HCT116 (cell line): ENCODE results near the gene MAP2K2. TPM values are rescaled to one million over a fixed set of nuclear protein-coding genes. Genes with fewer than 3 reads are reported as not detected.
A peak's percentile ranks its signal among the peaks of the same experiment; 100 is the strongest.

Experiments
- ATAC-seq: fragments of 200-7000 bp; cut with Tn5 transposase; 2 replicates; pipeline ENCODE4 v1.9.1; 2020; ENCODE audit warnings: mild to moderate bottlenecking, moderate library complexity
- BruUV-seq: library from RNA; stranded (reverse); fragments of 400-500 nt; replicated peaks from 2 replicates; lab custom pipeline; 2021; lab: Mats Ljungman, UMichigan
- CTCF ChIA-PET: fragments of 300-600 bp; sonication (Branson Sonifier 250); formaldehyde crosslinking; loops from one replicate; lab custom pipeline; 2021; ENCODE audit warnings: antibody characterized with exemption; lab: Charles Lee
- POLR2A ChIA-PET: fragments of 300-600, 350-600 bp; sonication (Branson Sonifier 250); formaldehyde crosslinking; loops from one replicate; lab custom pipeline; 2021; ENCODE audit warnings: antibody characterized with exemption; lab: Charles Lee
- RAD21 ChIA-PET, 2 experiments: fragments of 300-600 bp; sonication (Branson Sonifier 250); formaldehyde crosslinking; loops; one replicate each; lab custom pipeline; 2023; ENCODE audit warnings: low total read pairs in 2 of 2; ENCODE audit not compliant: uncharacterized antibody in 2 of 2, unreplicated experiment in 2 of 2, low non-redundant PET in 1 of 2; lab: Charles Lee
- DNase-seq: peaks from one replicate; pipeline ENCODE4 v3.0.0-alpha.2; 2010; ENCODE audit warnings: low read depth, low spot score
- H2AFZ ChIP-seq: fragments of 200-600 bp; shearing (Covaris generic), sonication (generic); 2 replicates; pipeline ENCODE4 v1.6.1; 2017; ENCODE audit warnings: low read depth, mixed run types, mixed read lengths, antibody characterized with exemption, low read length; ENCODE audit not compliant: poor library complexity, severe bottlenecking
- H3K27ac ChIP-seq: 2 replicates; pipeline ENCODE4 v1.5.1; 2012; ENCODE audit warnings: low read depth, low read length
- H3K27me3 ChIP-seq: fragments of 200-600 bp; sonication (generic); 2 replicates; pipeline ENCODE4 v1.6.1; 2016; ENCODE audit warnings: mixed run types, low read length, mixed read lengths; ENCODE audit not compliant: insufficient read depth
- H3K36me3 ChIP-seq, 2 experiments: fragments of 200-500 bp in 1 of 2; fragments of 200-600 bp in 1 of 2; sonication (Bioruptor generic) in 1 of 2; sonication (generic) in 1 of 2; 2 replicates each; pipeline versions ENCODE4 v1.5.1 to v1.6.1; 2014 to 2016; ENCODE audit warnings: low read length in 2 of 2, inconsistent platforms in 1 of 2, mixed read lengths in 1 of 2, mixed run types in 1 of 2; ENCODE audit not compliant: insufficient read depth in 2 of 2, control insufficient read depth in 1 of 2
- H3K4me1 ChIP-seq, 2 experiments: fragments of 200-600 bp in 1 of 2; sonication (generic) in 1 of 2; 2 replicates each; pipeline versions ENCODE4 v1.5.1 to v1.6.1; 2012 to 2017; ENCODE audit warnings: low read length in 2 of 2, inconsistent platforms in 1 of 2, mild to moderate bottlenecking in 1 of 2, mixed read lengths in 1 of 2, mixed run types in 1 of 2, moderate library complexity in 1 of 2; ENCODE audit not compliant: insufficient read depth in 2 of 2, control insufficient read depth in 1 of 2
- H3K4me2 ChIP-seq: fragments of 200-600 bp; sonication (generic); 2 replicates; pipeline ENCODE4 v1.6.1; 2017; ENCODE audit warnings: mixed run types, low read length, mixed read lengths
- H3K4me3 ChIP-seq, 2 experiments: fragments of 200-600 bp in 1 of 2; sonication (generic) in 1 of 2; replicated peaks in 1 of 2; 2 replicates each; pipeline ENCODE4 v1.5.1; 2011 to 2016; ENCODE audit warnings: low read length in 2 of 2, control low read depth in 1 of 2, low read depth in 1 of 2, mild to moderate bottlenecking in 1 of 2, mixed read lengths in 1 of 2, mixed run types in 1 of 2
- H3K79me2 ChIP-seq: fragments of 200-600 bp; sonication (generic); 2 replicates; pipeline ENCODE4 v1.6.1; 2017; ENCODE audit warnings: mild to moderate bottlenecking, mixed run types, low read length, moderate library complexity, mixed read lengths; ENCODE audit not compliant: insufficient read depth
- H3K9ac ChIP-seq: fragments of 200-600 bp; sonication (generic); 2 replicates; pipeline ENCODE4 v1.6.1; 2016; ENCODE audit warnings: low read length, mixed read lengths
- H3K9me2 ChIP-seq: fragments of 200-600 bp; sonication (generic), shearing (Covaris generic); 2 replicates; pipeline ENCODE4 v1.6.1; 2017; ENCODE audit warnings: mixed run types, mild to moderate bottlenecking, moderate library complexity; ENCODE audit not compliant: insufficient read depth
- H3K9me3 ChIP-seq, 2 experiments: fragments of 200-500 bp in 1 of 2; fragments of 200-600 bp in 1 of 2; sonication (Bioruptor generic) in 1 of 2; sonication (generic) in 1 of 2; 2 replicates each; pipeline ENCODE4 v1.6.1; 2014 to 2017; ENCODE audit warnings: low read length in 2 of 2, mixed read lengths in 2 of 2, inconsistent platforms in 1 of 2, low read depth in 1 of 2, mild to moderate bottlenecking in 1 of 2, mixed run types in 1 of 2, moderate library complexity in 1 of 2; ENCODE audit not compliant: control insufficient read depth in 1 of 2, insufficient read depth in 1 of 2
- H4K20me1 ChIP-seq: fragments of 200-600 bp; sonication (generic), shearing (Covaris generic); 2 replicates; pipeline ENCODE4 v1.6.1; 2017; ENCODE audit warnings: mixed run types, mild to moderate bottlenecking, moderate library complexity; ENCODE audit not compliant: insufficient read depth
- EZH2phosphoT487 ChIP-seq: fragments of 200-600 bp; IDR thresholded peaks from 2 replicates; pipeline ENCODE4 v1.6.1; 2018; ENCODE audit warnings: antibody characterized with exemption, borderline replicate concordance
- MAX ChIP-seq: IDR thresholded peaks from 2 replicates; pipeline ENCODE4 v1.6.1; 2012
- RAD21 ChIP-seq: IDR thresholded peaks from 2 replicates; pipeline ENCODE4 v1.6.1; 2012; ENCODE audit warnings: low read depth, mild to moderate bottlenecking
- ZFX ChIP-seq: fragments of 450-650 bp; IDR thresholded peaks from 2 replicates; pipeline ENCODE4 v1.6.1; 2017
- intact Hi-C: fragments of 100-400 bp; cut with micrococcal nuclease; formaldehyde crosslinking; loops from 2 replicates; pipeline ENCODE4 v1.10.0; 2022
- total RNA-seq: library from RNA; stranded (reverse); gene quantifications from one replicate; pipeline ENCODE4 v1.2.1, GENCODE V29; 2021; ENCODE audit not compliant: unreplicated experiment
- TF ChIP-seq, protein P1 (sequence below): IDR thresholded peaks from 2 replicates; pipeline ENCODE4 v1.6.1; 2012; ENCODE audit warnings: low read depth
- TF ChIP-seq, protein P2 (sequence below): IDR thresholded peaks from 2 replicates; pipeline ENCODE4 v1.6.1; 2011; ENCODE audit warnings: mild to moderate bottlenecking, low read length, moderate library complexity; ENCODE audit not compliant: insufficient replicate concordance; ENCODE audit errors: extremely low read depth

Gene MAP2K2
- total RNA-seq, 1 experiment from 2014 or later: 186 TPM

- no peaks in the 10 kb centered on the region for H3K27me3 ChIP-seq
- RAD21 ChIA-PET: no interaction called here
- peak overlapping the region; percentile 90 for H3K9ac ChIP-seq
- H3K4me1 ChIP-seq: peaks cover 43 to 56% of the 10 kb centered on the region in 2 experiments
- H3K27ac ChIP-seq: peak overlapping the region; percentile 96
- TF ChIP-seq, protein P1, sequence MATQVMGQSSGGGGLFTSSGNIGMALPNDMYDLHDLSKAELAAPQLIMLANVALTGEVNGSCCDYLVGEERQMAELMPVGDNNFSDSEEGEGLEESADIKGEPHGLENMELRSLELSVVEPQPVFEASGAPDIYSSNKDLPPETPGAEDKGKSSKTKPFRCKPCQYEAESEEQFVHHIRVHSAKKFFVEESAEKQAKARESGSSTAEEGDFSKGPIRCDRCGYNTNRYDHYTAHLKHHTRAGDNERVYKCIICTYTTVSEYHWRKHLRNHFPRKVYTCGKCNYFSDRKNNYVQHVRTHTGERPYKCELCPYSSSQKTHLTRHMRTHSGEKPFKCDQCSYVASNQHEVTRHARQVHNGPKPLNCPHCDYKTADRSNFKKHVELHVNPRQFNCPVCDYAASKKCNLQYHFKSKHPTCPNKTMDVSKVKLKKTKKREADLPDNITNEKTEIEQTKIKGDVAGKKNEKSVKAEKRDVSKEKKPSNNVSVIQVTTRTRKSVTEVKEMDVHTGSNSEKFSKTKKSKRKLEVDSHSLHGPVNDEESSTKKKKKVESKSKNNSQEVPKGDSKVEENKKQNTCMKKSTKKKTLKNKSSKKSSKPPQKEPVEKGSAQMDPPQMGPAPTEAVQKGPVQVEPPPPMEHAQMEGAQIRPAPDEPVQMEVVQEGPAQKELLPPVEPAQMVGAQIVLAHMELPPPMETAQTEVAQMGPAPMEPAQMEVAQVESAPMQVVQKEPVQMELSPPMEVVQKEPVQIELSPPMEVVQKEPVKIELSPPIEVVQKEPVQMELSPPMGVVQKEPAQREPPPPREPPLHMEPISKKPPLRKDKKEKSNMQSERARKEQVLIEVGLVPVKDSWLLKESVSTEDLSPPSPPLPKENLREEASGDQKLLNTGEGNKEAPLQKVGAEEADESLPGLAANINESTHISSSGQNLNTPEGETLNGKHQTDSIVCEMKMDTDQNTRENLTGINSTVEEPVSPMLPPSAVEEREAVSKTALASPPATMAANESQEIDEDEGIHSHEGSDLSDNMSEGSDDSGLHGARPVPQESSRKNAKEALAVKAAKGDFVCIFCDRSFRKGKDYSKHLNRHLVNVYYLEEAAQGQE: no peak
- TF ChIP-seq RAD21 (no peak), EZH2phosphoT487 (no peak), MAX (peak; percentile 74), ZFX (peak; percentile 68; the same call in 1 of the 2 replicates)
- TF ChIP-seq, protein P2, sequence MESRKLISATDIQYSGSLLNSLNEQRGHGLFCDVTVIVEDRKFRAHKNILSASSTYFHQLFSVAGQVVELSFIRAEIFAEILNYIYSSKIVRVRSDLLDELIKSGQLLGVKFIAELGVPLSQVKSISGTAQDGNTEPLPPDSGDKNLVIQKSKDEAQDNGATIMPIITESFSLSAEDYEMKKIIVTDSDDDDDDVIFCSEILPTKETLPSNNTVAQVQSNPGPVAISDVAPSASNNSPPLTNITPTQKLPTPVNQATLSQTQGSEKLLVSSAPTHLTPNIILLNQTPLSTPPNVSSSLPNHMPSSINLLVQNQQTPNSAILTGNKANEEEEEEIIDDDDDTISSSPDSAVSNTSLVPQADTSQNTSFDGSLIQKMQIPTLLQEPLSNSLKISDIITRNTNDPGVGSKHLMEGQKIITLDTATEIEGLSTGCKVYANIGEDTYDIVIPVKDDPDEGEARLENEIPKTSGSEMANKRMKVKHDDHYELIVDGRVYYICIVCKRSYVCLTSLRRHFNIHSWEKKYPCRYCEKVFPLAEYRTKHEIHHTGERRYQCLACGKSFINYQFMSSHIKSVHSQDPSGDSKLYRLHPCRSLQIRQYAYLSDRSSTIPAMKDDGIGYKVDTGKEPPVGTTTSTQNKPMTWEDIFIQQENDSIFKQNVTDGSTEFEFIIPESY: no peak
- peaks cover 11% of the 10 kb centered on the region; the same call in 1 of the 2 replicates for H4K20me1 ChIP-seq
- H3K4me2 ChIP-seq: peak overlapping the region; percentile 91
- H3K9me3 ChIP-seq: no peaks in the 10 kb centered on the region
- CTCF ChIA-PET: no interaction called here
- DNase-seq (no peak), ATAC-seq (no peak)
- peaks cover 0 to 11% of the 10 kb centered on the region in 2 experiments; a peak in 1 of 4 replicates for H3K36me3 ChIP-seq
- POLR2A ChIA-PET: no interaction called here
- no TSS peak for BruUV-seq
- H3K9me2 ChIP-seq: no peaks in the 10 kb centered on the region
- intact Hi-C loops: loop anchor here (5.0 to 10.0 kb wide), 4 partner anchors 70 to 360 kb away; partner anchors contain the start of genes ANKRD24, PIP5K1C, SIRT6 and TJP3
- H3K4me3 ChIP-seq: peak overlapping the region; percentile 80 to 94
- no peak overlapping the region for H2AFZ ChIP-seq
- H3K79me2 ChIP-seq: peaks cover 55% of the 10 kb centered on the region
These were observed 59.2 kb downstream of the MAP2K2 start for GRCh38 chr19:4064496-4065260.
